Muscle layer of colon (tissue), 2 donors: Measurements from ENCODE around the gene SLC23A3.

ENCODE experiments used
- H3K27ac ChIP-seq: one replicate; pipeline ENCODE4 v1.7.0; 2013; ENCODE audit warnings: low read depth, mild to moderate bottlenecking, low read length, moderate library complexity
- H3K27me3 ChIP-seq, 2 donors: one replicate each; pipeline ENCODE4 v1.7.0; 2013; ENCODE audit warnings: low read length in 2 of 2, mild to moderate bottlenecking in 2 of 2; ENCODE audit not compliant: insufficient read depth in 2 of 2, control insufficient read depth in 1 of 2
- H3K36me3 ChIP-seq: one replicate; pipeline ENCODE4 v1.7.0; 2013; ENCODE audit warnings: mild to moderate bottlenecking, low read length; ENCODE audit not compliant: insufficient read depth
- H3K4me1 ChIP-seq: one replicate; pipeline ENCODE4 v1.7.0; 2013; ENCODE audit warnings: mild to moderate bottlenecking, low read length; ENCODE audit not compliant: insufficient read depth
- H3K4me3 ChIP-seq, 2 donors: one replicate each; pipeline ENCODE4 v1.7.0; 2013; ENCODE audit warnings: low read length in 2 of 2, low read depth in 1 of 2, mild to moderate bottlenecking in 1 of 2, moderate library complexity in 1 of 2
- H3K9ac ChIP-seq: one replicate; pipeline ENCODE4 v1.7.0; 2013; ENCODE audit warnings: low read length
- H3K9me3 ChIP-seq: one replicate; pipeline ENCODE4 v1.7.0; 2013; ENCODE audit warnings: mild to moderate bottlenecking, low read length
- donor health status: abdominal sarcoma.
- donor health status: Adenocarcinoma of cecum.

Gene SLC23A3

GRCh38 chr2:219169930-219170654 lies at the start of gene SLC23A3:
SLC23A3 (minus strand) TSS chr2:219170029; CDS start chr2:219169984, 45 bp downstream.
- H3K4me1 ChIP-seq = peaks cover 15% of the 10 kb centered on the region
- no peak within 1 kb of the TSS for H3K4me3 ChIP-seq
- peaks cover 30% of the 10 kb centered on the region for H3K36me3 ChIP-seq
- no peak within 1 kb of the TSS for H3K9ac ChIP-seq
- no peaks in the 10 kb centered on the region for H3K9me3 ChIP-seq
- peak within 1 kb of the TSS; percentile 7 for H3K27ac ChIP-seq
- no peaks in the 10 kb centered on the region for H3K27me3 ChIP-seq

GRCh38 chr2:219218732-219219701 lies 49.2 kb upstream of the SLC23A3 start, which contains the start of gene ABCB6:
ABCB6 (minus strand) TSS chr2:219218958; CDS start chr2:219218673, 285 bp downstream.
- Histone ChIP-seq H3K36me3 (peaks cover 69% of the 10 kb centered on the region), H3K4me1 (peaks cover 26% of the 10 kb centered on the region), H3K4me3 (peak within 1 kb of the TSS; percentile 50 to 58), H3K9ac (peak within 1 kb of the TSS; percentile 76), H3K27ac (peak within 1 kb of the TSS; percentile 93), H3K9me3 (no peaks in the 10 kb centered on the region), H3K27me3 (no peaks in the 10 kb centered on the region)

GRCh38 chr2:219218217-219218731 lies 48.4 kb upstream of the SLC23A3 start:
- H3K4me3 ChIP-seq = peak overlapping the region; percentile 50 to 58
- H3K36me3 ChIP-seq = peaks cover 67% of the 10 kb centered on the region
- H3K9me3 ChIP-seq = no peaks in the 10 kb centered on the region
- H3K27me3 ChIP-seq = no peaks in the 10 kb centered on the region
- H3K9ac ChIP-seq = no peak overlapping the region
- peaks cover 26% of the 10 kb centered on the region for H3K4me1 ChIP-seq
- peak overlapping the region; percentile 93 for H3K27ac ChIP-seq

- Histone ChIP-seq H3K9me3 (no peaks in the 10 kb centered on the region), H3K4me1 (peaks cover 26% of the 10 kb centered on the region), H3K4me3 (no peak overlapping the region), H3K27ac (no peak overlapping the region), H3K27me3 (no peaks in the 10 kb centered on the region), H3K36me3 (peaks cover 57% of the 10 kb centered on the region), H3K9ac (no peak overlapping the region)
These were observed 46.7 kb upstream of the SLC23A3 start for GRCh38 chr2:219216535-219216915.

- H3K4me3 ChIP-seq = no peak overlapping the region
- H3K27ac ChIP-seq = no peak overlapping the region
These were observed 46.2 kb upstream of the SLC23A3 start for GRCh38 chr2:219215871-219216534.

GRCh38 chr2:219214786-219215185 lies 45.0 kb upstream of the SLC23A3 start:
- no peaks in the 10 kb centered on the region for H3K27me3 ChIP-seq
- peaks cover 25% of the 10 kb centered on the region for H3K4me1 ChIP-seq
- H3K36me3 ChIP-seq = peaks cover 51% of the 10 kb centered on the region
- no peaks in the 10 kb centered on the region for H3K9me3 ChIP-seq
- no peak overlapping the region for H3K9ac ChIP-seq
- no peak overlapping the region for H3K27ac ChIP-seq
- H3K4me3 ChIP-seq = no peak overlapping the region

More at GRCh38 chr2:219215871-219216534, 46.2 kb upstream of the SLC23A3 start:
- peaks cover 52% of the 10 kb centered on the region for H3K36me3 ChIP-seq
- H3K9me3 ChIP-seq = no peaks in the 10 kb centered on the region
- H3K9ac ChIP-seq = no peak overlapping the region
- H3K27me3 ChIP-seq = no peaks in the 10 kb centered on the region
- H3K4me1 ChIP-seq = peaks cover 26% of the 10 kb centered on the region

- Histone ChIP-seq H3K4me3 (no peak overlapping the region), H3K9ac (no peak overlapping the region), H3K27me3 (no peaks in the 10 kb centered on the region), H3K36me3 (peaks cover 57% of the 10 kb centered on the region), H3K27ac (no peak overlapping the region), H3K4me1 (peaks cover 18% of the 10 kb centered on the region), H3K9me3 (no peaks in the 10 kb centered on the region)
These were observed 44.3 kb upstream of the SLC23A3 start for GRCh38 chr2:219214141-219214540.

GRCh38 chr2:219213486-219214071 lies 43.8 kb upstream of the SLC23A3 start:
- H3K27ac ChIP-seq = no peak overlapping the region
- H3K4me3 ChIP-seq = no peak overlapping the region
- no peaks in the 10 kb centered on the region for H3K27me3 ChIP-seq
- H3K4me1 ChIP-seq = peaks cover 16% of the 10 kb centered on the region
- no peaks in the 10 kb centered on the region for H3K9me3 ChIP-seq
- H3K36me3 ChIP-seq = peaks cover 63% of the 10 kb centered on the region
- no peak overlapping the region for H3K9ac ChIP-seq

- Histone ChIP-seq H3K36me3 (peaks cover 68% of the 10 kb centered on the region), H3K4me3 (no peak overlapping the region), H3K27me3 (no peaks in the 10 kb centered on the region), H3K9ac (no peak overlapping the region), H3K9me3 (no peaks in the 10 kb centered on the region), H3K4me1 (peaks cover 21% of the 10 kb centered on the region), H3K27ac (no peak overlapping the region)
These were observed 43.2 kb upstream of the SLC23A3 start for GRCh38 chr2:219213026-219213415.

- Histone ChIP-seq H3K27ac (no peak overlapping the region), H3K9ac (no peak overlapping the region), H3K36me3 (peaks cover 62% of the 10 kb centered on the region)
These were observed 41.1 kb upstream of the SLC23A3 start for GRCh38 chr2:219210886-219211362.

More at GRCh38 chr2:219210886-219211362, 41.1 kb upstream of the SLC23A3 start:
- no peaks in the 10 kb centered on the region for H3K27me3 ChIP-seq
- no peaks in the 10 kb centered on the region for H3K9me3 ChIP-seq
- peaks cover 18% of the 10 kb centered on the region for H3K4me1 ChIP-seq
- no peak overlapping the region for H3K4me3 ChIP-seq
